ENCODE data around the gene NUDT5. TPM values are rescaled to one million over a fixed set of nuclear protein-coding genes. Genes with fewer than 3 reads are reported as not detected.

The NUDT5 gene

Small RNA genes lying within 50 kb of the gene (small RNA-seq; reads per million reads assigned to genes)
- gene MIR548AK (ENCODE audit: insufficient read depth) (not detected), gene RNU6-88P (ENCODE audit: insufficient read depth) (not detected)
